Stimulated activated CD4-positive, alpha-beta T cell treated with anti-CD3 and anti-CD28 coated beads, Interleukin-1b, Interleukin-23, amount 100 ng/mL, for 4 hours (primary cell): ENCODE data around the gene DUSP7.

Experiments used
- DNase-seq, 2 donors: peaks; one replicate each; pipeline ENCODE4 v3.0.0-alpha.2; 2020; ENCODE audit warnings: low read depth in 2 of 2

Gene DUSP7

GRCh38 chr3:52056521-52056967, at the start of gene DUSP7:
Gene DUSP7, minus strand, starts transcription at chr3:52056571. Its CDS starts 205 bp downstream, at chr3:52056366.
- peak; percentile 56 to 72 for DNase-seq

- DNase-seq: no peak
Measured at GRCh38 chr3:52104684-52105640, 48.6 kb upstream of the DUSP7 start.

GRCh38 chr3:52102934-52103333, 46.6 kb upstream of the DUSP7 start:
- no peak for DNase-seq

DNA sequence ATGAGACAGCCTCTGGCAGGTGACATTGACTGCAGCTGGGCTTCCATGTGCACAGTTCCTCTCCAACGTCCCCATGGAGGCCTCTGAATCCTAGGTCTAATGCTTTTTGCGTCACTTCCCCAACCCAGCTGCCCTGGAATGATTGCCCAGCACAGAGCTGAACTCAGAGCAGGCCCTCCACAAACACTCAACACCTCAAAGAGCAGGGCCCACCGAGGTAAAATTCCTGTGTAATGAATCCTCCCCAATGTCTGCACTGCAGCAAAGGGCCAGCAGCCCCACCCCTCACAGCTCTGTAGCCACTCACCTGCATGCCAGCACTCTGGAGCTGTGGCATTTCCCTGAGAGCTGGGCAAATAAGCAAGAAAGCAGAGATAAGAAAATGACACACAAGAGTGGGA, 42.6 kb upstream of the DUSP7 start:
- no peak for DNase-seq

GRCh38 chr3:52097851-52098507, 41.6 kb upstream of the DUSP7 start:
- no peak for DNase-seq

DNA sequence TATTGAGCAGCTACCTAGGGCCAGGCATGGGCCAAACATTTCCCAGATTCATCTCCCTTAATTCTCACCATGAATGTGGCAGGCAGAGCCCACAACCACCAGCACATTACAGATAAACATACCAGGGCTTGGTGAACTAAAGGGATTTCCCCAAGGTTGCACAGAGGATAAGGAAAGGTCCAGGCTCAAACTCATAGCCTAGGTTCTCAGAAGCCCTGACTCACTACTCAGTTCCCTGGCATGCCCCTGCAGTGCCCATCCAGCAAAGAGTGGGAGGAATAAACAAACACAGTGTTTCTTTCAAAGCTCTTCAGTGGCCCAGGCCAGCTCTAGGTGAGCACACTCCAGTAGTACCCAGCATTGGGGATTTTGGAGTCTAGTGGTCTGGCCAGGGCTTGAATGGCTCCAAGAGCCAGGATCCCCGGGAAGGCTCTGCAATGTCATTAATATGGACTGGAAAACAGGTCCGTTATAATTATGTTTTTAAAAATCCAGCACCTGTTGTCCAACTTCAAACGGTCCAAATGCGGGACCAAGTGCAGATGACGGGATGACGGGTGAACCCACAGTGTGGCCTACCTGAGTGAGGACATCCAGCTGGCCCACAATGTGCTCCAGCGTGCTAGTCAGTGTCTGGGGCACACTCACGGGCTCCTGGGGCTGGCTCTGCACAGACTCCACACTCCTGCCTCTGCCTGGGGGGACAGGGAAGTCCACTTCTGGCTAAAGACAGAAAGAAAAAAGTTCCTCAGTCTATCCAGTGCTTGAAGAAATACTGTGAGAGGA, 39.8 kb upstream of the DUSP7 start:
- no peak for DNase-seq

DNA sequence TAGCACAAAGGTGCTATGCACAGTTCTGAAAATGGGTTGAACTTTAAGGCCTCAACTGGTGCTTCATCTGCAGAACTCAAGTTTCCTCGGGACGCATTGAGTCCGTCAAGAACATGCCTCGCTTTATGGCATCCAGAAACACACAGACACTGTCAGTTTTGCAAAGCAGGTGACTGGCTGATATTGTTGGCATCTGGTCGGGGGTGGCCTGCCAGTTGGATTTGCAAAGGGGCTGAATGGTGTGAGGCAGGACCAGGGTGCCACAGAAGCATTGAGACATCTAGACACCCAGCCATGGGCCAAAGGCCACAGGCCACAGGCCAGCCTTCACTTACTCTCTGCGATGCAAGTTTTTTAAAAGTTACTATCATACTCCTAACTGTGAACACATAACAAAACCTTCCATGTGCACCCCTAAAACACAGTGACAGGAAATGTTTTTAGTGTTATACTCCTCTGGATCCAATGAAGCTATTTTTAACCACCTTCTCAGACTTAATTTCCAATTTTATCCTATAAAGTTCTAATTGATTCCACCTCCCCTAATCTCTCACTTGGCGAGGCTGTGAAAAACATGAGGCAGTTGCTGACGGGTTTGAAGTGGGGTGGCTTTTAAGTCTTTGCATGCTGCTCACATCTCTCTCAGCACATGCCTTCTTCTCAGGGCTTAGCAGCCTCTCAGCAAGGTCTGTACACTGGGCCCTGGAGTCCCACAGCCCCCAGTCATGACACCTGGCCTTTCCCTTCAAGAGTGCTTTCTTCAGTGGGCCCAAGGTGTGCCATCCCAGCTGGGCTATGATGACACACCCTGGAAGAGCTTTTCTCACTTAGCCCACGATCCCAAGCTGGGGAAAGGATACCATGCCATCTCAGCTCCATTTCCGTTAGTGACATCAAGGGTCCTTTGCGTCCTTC, 38.5 kb upstream of the DUSP7 start:
- no peak for DNase-seq

- no peak for DNase-seq
Measured at GRCh38 chr3:52093756-52094545, 37.6 kb upstream of the DUSP7 start.

GRCh38 chr3:52092891-52093290, 36.5 kb upstream of the DUSP7 start:
- no peak for DNase-seq

GRCh38 chr3:52092271-52092660, 35.9 kb upstream of the DUSP7 start:
- no peak for DNase-seq

GRCh38 chr3:52091586-52092270, 35.4 kb upstream of the DUSP7 start:
- no peak for DNase-seq

- DNase-seq: no peak
Measured at GRCh38 chr3:52090933-52091468, 34.6 kb upstream of the DUSP7 start.

GRCh38 chr3:52090131-52090932, 34.0 kb upstream of the DUSP7 start:
- no peak for DNase-seq

GRCh38 chr3:52089691-52090090, 33.3 kb upstream of the DUSP7 start:
- DNase-seq: no peak

GRCh38 chr3:52088445-52089367, 32.3 kb upstream of the DUSP7 start:
- no peak for DNase-seq

- no peak for DNase-seq
Measured at GRCh38 chr3:52087731-52088130, 31.4 kb upstream of the DUSP7 start.

- no peak for DNase-seq
Measured at GRCh38 chr3:52086976-52087663, 30.7 kb upstream of the DUSP7 start.
